EH (cell line): ENCODE measurements around the gene CAVIN4.

Source experiments
- DNase-seq: peaks from one replicate; pipeline ENCODE4 v3.0.0-alpha.2; 2015; ENCODE audit warnings: low read depth

The CAVIN4 gene

GRCh38 chr9:100590481-100590880 is 12.6 kb downstream of the CAVIN4 start:
- peak; percentile 92 for DNase-seq

DNA sequence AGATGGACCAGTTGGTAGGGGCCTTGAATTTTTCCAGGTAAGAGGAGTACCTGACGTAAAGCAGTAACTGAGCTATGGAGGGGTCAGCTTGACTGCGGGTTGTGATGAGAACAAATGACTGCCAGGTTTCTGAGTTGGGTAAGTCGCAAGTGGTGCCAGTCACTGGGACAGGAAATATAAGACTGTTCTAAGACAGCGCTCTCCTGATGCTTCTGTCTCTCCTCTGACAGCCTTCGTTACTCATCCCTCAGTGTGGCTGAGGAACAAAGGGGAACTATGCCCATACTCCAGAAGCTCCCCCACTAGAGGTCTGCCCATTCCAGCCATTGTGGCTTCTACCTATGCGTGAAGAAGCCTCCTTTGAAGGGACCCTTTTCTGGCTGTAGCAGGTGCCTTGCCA is 13.3 kb downstream of the CAVIN4 start:
- DNase-seq: no peak

GRCh38 chr9:100591639-100592412 is 13.9 kb downstream of the CAVIN4 start:
- DNase-seq: no peak

GRCh38 chr9:100595391-100596199 is 17.7 kb downstream of the CAVIN4 start:
- DNase-seq: peak; percentile 71

DNA sequence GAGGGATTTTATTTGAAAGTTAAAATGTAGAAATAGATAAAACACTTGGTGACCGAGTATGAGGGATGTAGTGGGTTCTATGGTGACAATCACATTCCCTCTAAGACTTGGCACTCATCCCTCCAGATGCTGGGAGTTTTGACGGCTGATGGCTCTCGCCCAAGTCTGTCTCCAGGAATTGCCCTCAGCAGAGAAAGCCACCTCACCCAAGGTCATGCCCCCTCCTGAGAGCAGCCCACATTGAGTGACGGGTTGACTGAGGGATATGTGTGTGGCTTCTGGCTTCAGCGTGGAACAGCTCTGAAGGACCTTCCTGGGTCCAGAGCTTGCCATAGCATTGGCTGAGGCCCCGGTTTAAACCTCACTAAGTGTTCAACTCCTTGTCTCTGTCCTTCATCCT is 19.4 kb downstream of the CAVIN4 start:
- DNase-seq: no peak

DNA sequence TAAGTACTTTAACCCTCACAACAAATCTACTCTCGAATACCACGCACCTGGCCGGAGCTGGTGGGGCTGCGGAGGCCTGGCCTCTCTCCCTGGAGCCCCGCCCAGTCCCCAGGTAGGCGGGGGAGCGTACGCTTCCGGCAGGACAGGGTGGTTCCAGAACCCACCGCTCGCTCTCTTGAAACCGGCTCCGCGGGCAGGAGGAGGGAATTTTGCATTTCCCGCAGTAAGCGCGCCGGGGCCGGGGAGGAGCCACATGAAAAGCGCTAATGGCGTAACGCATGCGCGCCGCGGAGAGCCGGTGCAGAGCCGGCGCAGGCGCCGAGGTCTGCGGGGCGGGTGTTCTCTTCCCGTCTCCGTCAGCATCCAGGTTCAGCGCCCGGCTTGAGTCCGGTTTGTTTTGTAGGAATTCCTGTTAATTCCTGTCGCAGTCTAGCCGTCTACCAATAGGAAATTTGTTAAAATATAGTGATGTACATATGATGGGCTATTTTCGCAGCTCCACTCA is 20.8 kb downstream of the CAVIN4 start:
- peak; percentile 82 for DNase-seq

DNA sequence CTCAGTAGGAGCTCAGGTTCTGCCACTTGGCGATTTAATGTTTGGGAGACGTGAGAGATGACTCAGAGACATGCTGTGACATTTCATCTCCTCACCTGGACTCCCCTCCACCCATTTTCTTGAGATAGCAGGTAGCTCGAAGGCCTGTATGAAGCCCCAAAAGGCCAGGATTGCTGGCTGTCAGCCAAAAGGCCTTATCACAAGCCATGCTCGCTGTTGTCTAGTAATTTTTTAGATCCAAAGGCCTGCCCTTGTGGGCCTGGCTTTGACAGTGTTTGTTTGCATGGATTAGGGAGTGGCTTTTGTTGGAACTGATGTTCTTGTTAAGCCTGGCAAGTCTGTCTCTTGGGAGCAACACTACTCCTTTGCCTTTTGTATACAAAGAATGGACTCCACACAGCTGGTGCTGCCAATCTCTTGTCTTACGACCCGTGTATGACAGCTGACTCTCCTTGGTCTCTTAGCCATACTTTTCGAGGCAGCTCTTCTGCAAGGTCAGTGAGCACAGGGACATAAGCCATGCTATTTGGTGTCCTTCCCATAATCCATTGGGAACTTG is 22.7 kb downstream of the CAVIN4 start:
- no peak for DNase-seq

- peak; percentile 71 for DNase-seq
These were observed 23.3 kb downstream of the CAVIN4 start for GRCh38 chr9:100601216-100601615.

DNA sequence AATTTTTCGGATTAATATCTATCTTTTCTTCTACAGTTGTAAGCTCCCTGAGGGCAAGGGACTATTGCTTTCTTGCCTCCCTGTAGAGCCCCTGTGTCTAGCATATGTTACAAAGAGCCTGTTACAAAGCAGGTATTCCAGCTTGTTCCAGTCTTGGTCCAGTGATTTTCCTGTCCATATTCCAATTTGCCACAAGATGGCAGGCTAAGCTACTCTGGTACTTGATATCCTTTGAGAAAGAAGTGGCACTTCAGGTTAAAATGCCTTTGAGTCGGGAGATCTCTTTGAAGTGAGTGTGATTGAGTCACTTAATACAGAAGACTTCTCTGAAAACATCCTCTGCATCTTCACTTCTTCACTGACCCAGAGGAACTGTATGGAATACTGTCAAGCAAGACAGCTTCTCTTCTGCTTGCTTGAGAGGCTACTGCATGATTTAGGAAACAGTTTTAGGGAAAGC is 24.5 kb downstream of the CAVIN4 start:
- peak; percentile 58 for DNase-seq

- DNase-seq: no peak
These were observed 27.5 kb downstream of the CAVIN4 start for GRCh38 chr9:100605405-100605804.

- DNase-seq: no peak
These were observed 41.3 kb downstream of the CAVIN4 start for GRCh38 chr9:100619194-100619593.

DNA sequence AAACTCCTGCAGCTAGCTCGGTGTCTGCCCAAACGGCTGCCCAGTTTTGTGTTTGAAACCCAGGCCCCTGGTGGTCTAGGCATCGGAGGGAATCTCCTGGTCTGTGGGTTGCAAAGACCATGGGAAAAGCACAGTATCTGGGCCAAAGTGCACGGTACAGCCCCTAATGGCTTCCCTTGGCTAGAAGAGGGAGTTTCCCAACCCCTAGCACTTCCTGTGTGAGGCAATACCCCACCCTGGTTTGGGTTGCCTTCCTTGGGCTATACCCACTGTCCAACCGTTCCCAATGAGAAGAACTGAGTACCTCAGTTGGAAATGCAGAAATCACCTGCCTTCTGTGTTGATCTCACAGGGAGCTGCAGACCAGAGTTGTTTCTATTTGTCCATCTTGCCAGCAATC is 41.8 kb downstream of the CAVIN4 start:
- DNase-seq: no peak

- DNase-seq: no peak
These were observed 46.1 kb downstream of the CAVIN4 start for GRCh38 chr9:100623969-100624368.

- no peak for DNase-seq
These were observed 49.1 kb downstream of the CAVIN4 start for GRCh38 chr9:100626949-100627348.

DNA sequence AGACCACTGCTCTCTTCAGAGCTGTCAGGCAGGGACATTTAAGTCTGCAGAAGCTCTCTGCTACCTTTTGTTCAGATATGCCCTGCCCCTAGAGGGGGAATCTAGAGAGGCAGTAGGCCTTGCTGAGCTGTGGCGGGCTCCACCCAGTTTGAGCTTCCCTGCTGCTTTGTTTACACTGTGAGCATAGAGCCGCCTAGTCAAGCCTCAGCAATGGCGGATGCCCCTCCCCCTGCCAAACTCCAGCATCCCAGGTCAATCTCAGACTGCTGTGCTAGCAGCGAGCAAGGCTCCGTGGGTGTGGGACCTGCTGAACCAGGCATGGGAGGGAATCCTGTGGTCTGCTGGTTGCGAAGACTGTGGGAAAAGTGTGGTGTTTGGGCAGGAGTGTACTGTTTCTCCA is 59.9 kb downstream of the CAVIN4 start:
- no peak for DNase-seq
